Stomach (tissue), 4 donors: ENCODE data around the gene EHD2.
"Not testable (repeated sequence)": the region's sequence is repeated elsewhere in the genome, so short reads cannot be mapped to it uniquely, and the experiment has no call there.

Experiments
- EP300 ChIP-seq: sonication (generic); formaldehyde crosslinking; IDR thresholded peaks from one replicate; pipeline ENCODE4 v1.6.1; 2017; ENCODE audit warnings: antibody characterized with exemption
- POLR2AphosphoS5 ChIP-seq, 3 donors: sonication (generic); formaldehyde crosslinking; IDR thresholded peaks; one replicate each; pipeline ENCODE4 v1.6.1; 2016; ENCODE audit warnings: antibody characterized with exemption in 3 of 3
- TF ChIP-seq, protein P1 (sequence below), 7 experiments: fragments of 450-650 bp in 4 of 7; fragments of 200-600 bp in 3 of 7; sonication (generic) in 3 of 7; IDR thresholded peaks; one replicate each; pipeline ENCODE4 v1.5.1; 2016 to 2019; ENCODE audit warnings: antibody characterized with exemption in 7 of 7, control low read depth in 2 of 7, mild to moderate bottlenecking in 1 of 7

DNA sequence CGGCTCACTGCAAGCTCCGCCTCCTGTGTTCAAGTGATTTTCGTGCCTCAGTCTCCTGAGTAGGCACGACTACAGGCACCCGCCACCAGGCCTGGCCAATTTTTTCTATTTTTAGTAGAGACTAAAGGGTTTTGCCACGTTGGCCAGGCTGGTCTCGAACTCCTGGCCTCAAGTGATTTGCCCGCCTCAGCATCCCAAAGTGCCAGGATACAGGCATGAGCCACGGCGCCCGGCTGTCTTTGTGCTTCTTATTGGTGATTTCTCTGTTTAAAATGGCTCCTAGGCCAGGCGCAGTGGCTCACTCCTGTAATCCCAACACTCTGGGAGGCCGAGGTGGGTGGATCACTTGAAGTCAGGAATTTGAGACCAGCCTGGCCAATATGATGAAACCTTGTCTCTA is 44.7 kb upstream of the EHD2 start:
- TF ChIP-seq EP300; POLR2AphosphoS5 (IDR thresholded peaks at IDR 0.05): not testable (repeated sequence)
- TF ChIP-seq, protein P1, sequence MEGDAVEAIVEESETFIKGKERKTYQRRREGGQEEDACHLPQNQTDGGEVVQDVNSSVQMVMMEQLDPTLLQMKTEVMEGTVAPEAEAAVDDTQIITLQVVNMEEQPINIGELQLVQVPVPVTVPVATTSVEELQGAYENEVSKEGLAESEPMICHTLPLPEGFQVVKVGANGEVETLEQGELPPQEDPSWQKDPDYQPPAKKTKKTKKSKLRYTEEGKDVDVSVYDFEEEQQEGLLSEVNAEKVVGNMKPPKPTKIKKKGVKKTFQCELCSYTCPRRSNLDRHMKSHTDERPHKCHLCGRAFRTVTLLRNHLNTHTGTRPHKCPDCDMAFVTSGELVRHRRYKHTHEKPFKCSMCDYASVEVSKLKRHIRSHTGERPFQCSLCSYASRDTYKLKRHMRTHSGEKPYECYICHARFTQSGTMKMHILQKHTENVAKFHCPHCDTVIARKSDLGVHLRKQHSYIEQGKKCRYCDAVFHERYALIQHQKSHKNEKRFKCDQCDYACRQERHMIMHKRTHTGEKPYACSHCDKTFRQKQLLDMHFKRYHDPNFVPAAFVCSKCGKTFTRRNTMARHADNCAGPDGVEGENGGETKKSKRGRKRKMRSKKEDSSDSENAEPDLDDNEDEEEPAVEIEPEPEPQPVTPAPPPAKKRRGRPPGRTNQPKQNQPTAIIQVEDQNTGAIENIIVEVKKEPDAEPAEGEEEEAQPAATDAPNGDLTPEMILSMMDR (IDR thresholded peaks at IDR 0.05) = not testable (repeated sequence)
